HL-60 (cell line): ENCODE results near the gene NEBL.

Source experiments
- GABPA ChIP-seq: IDR thresholded peaks from 2 replicates; pipeline ENCODE4 v1.6.1; 2012; ENCODE audit warnings: low read depth
- TF ChIP-seq, protein P1 (sequence below): IDR thresholded peaks from one replicate; pipeline ENCODE4 v1.5.1; 2011; ENCODE audit warnings: low read length, control low read depth, inconsistent platforms; ENCODE audit not compliant: insufficient read depth

DNA sequence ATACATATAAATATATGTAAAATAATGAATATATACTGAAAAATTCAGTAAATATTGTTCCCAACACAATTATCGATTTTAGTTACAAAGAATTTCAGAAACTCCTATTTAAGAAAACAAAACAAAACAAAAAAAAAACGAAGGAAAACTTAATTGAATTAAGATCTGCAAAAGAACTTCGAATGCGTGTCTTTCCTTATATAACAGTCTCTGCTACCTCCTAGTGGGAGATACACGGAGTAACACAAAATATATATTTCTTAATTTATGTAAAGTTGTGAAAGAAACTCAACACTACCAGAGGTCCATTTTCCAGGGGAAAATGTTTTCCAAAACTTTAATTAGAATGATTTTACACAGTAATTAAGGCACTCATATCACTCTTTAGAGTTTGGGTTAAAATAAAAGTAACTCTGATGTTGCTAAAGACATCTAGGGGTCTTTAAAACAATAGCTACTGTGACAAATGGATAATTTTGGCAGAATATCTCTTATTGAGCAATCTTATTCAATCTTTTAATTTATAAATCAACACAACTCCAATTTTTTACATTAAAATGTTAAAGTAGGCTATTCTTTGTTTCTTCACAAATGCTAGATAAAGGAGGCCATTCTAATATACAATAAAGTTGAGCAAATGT lies 41.6 kb downstream of the NEBL start:
- TF ChIP-seq, protein P1, sequence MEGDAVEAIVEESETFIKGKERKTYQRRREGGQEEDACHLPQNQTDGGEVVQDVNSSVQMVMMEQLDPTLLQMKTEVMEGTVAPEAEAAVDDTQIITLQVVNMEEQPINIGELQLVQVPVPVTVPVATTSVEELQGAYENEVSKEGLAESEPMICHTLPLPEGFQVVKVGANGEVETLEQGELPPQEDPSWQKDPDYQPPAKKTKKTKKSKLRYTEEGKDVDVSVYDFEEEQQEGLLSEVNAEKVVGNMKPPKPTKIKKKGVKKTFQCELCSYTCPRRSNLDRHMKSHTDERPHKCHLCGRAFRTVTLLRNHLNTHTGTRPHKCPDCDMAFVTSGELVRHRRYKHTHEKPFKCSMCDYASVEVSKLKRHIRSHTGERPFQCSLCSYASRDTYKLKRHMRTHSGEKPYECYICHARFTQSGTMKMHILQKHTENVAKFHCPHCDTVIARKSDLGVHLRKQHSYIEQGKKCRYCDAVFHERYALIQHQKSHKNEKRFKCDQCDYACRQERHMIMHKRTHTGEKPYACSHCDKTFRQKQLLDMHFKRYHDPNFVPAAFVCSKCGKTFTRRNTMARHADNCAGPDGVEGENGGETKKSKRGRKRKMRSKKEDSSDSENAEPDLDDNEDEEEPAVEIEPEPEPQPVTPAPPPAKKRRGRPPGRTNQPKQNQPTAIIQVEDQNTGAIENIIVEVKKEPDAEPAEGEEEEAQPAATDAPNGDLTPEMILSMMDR = no peak
- TF ChIP-seq GABPA = no peak
